SK-N-SH treated with all-trans-retinoic acid at 6 μM for 48 hours (cell line): ENCODE data around the gene GSKIP.
"Not testable (repeated sequence)": the region's sequence is repeated elsewhere in the genome, so short reads cannot be mapped to it uniquely, and the experiment has no call there.

ENCODE experiments used
- ATAC-seq: fragments of 200-7000 bp; cut with Tn5 transposase; 3 replicates; pipeline ENCODE4 v1.9.1; 2020; ENCODE audit warnings: mild to moderate bottlenecking, moderate library complexity
- ARNTL ChIP-seq: fragments of 450-650 bp; formaldehyde crosslinking; IDR thresholded peaks from 2 replicates; pipeline ENCODE4 v1.5.0; 2020; ENCODE audit warnings: low read depth, mild to moderate bottlenecking, moderate library complexity, borderline replicate concordance
- CREB5 ChIP-seq: fragments of 250-450 bp; sonication (Bioruptor Pico); IDR thresholded peaks from 2 replicates; pipeline ENCODE4 v1.5.1; 2020; ENCODE audit warnings: low read depth, mild to moderate bottlenecking, moderate library complexity
- CSDC2 ChIP-seq: fragments of 250-450 bp; sonication (Bioruptor Pico); IDR thresholded peaks from 2 replicates; pipeline ENCODE4 v1.5.0; 2020; ENCODE audit warnings: mild to moderate bottlenecking, moderate library complexity
- CSRNP3 ChIP-seq: fragments of 250-450 bp; sonication (Bioruptor Pico); IDR thresholded peaks from 2 replicates; pipeline ENCODE4 v1.5.1; 2021; ENCODE audit warnings: mild to moderate bottlenecking, moderate library complexity
- ESRRG ChIP-seq: fragments of 250-450 bp; sonication (Bioruptor Pico); IDR thresholded peaks from 2 replicates; pipeline ENCODE4 v1.6.1; 2021; ENCODE audit warnings: mild to moderate bottlenecking
- GLIS3 ChIP-seq: fragments of 250-450 bp; sonication (Bioruptor Pico); IDR thresholded peaks from 2 replicates; pipeline ENCODE4 v1.5.0; 2020; ENCODE audit warnings: mild to moderate bottlenecking, moderate library complexity
- ISL1 ChIP-seq: fragments of 250-450 bp; sonication (Bioruptor Pico); IDR thresholded peaks from 2 replicates; pipeline ENCODE4 v2.1.2; 2022; ENCODE audit warnings: mild to moderate bottlenecking, moderate library complexity
- OSR1 ChIP-seq: fragments of 250-450 bp; sonication (Bioruptor Pico); IDR thresholded peaks from 2 replicates; pipeline ENCODE4 v1.8.0; 2022; ENCODE audit warnings: moderate library complexity, mild to moderate bottlenecking, inconsistent platforms
- POU6F1 ChIP-seq: fragments of 250-450 bp; sonication (Bioruptor Pico); IDR thresholded peaks from 2 replicates; pipeline ENCODE4 v1.8.0; 2021; ENCODE audit warnings: low read depth, mild to moderate bottlenecking, moderate library complexity, borderline replicate concordance
- PPARA ChIP-seq: fragments of 250-450 bp; sonication (Bioruptor Pico); IDR thresholded peaks from 2 replicates; pipeline ENCODE4 v1.5.0; 2020; ENCODE audit warnings: mild to moderate bottlenecking, borderline replicate concordance
- RARB ChIP-seq: fragments of 250-450 bp; sonication (Bioruptor Pico); IDR thresholded peaks from 2 replicates; pipeline ENCODE4 v1.8.0; 2021; ENCODE audit warnings: mild to moderate bottlenecking, moderate library complexity
- SNAI2 ChIP-seq: fragments of 250-450 bp; sonication (Bioruptor Pico); IDR thresholded peaks from 2 replicates; pipeline ENCODE4 v1.5.0; 2020; ENCODE audit warnings: mild to moderate bottlenecking, moderate library complexity
- TCF4 ChIP-seq: fragments of 250-450 bp; sonication (Bioruptor Pico); IDR thresholded peaks from 2 replicates; pipeline ENCODE4 v1.8.0; 2021; ENCODE audit warnings: mild to moderate bottlenecking, moderate library complexity, borderline replicate concordance
- TOX ChIP-seq: fragments of 250-450 bp; sonication (Bioruptor Pico); IDR thresholded peaks from 2 replicates; pipeline ENCODE4 v1.8.0; 2021; ENCODE audit warnings: mild to moderate bottlenecking, moderate library complexity, borderline replicate concordance
- TSHZ2 ChIP-seq: fragments of 250-450 bp; sonication (Bioruptor Pico); IDR thresholded peaks from 2 replicates; pipeline ENCODE4 v1.5.0; 2020; ENCODE audit warnings: mild to moderate bottlenecking, moderate library complexity
- ZC3H10 ChIP-seq: fragments of 250-450 bp; sonication (Bioruptor Pico); IDR thresholded peaks from 2 replicates; pipeline ENCODE4 v1.5.1; 2021; ENCODE audit warnings: mild to moderate bottlenecking, moderate library complexity
- ZFP3 ChIP-seq: fragments of 250-450 bp; sonication (Bioruptor Pico); IDR thresholded peaks from 2 replicates; pipeline ENCODE4 v1.5.0; 2020; ENCODE audit warnings: mild to moderate bottlenecking, moderate library complexity
- ZFP30 ChIP-seq: fragments of 450-650 bp; formaldehyde crosslinking; IDR thresholded peaks from 2 replicates; pipeline ENCODE4 v1.5.0; 2022; ENCODE audit warnings: mild to moderate bottlenecking, moderate library complexity
- ZNF565 ChIP-seq: fragments of 450-650 bp; formaldehyde crosslinking; conservative IDR thresholded peaks from 2 replicates; pipeline ENCODE4 v1.5.0; 2020; ENCODE audit warnings: low read depth, mild to moderate bottlenecking, moderate library complexity
- ZNF70 ChIP-seq: fragments of 450-650 bp; formaldehyde crosslinking; IDR thresholded peaks from 2 replicates; pipeline ENCODE4 v1.5.0; 2020; ENCODE audit warnings: mild to moderate bottlenecking, moderate library complexity
- ZNF8 ChIP-seq: fragments of 450-650 bp; formaldehyde crosslinking; IDR thresholded peaks from 2 replicates; pipeline ENCODE4 v1.5.0; 2020; ENCODE audit warnings: mild to moderate bottlenecking, moderate library complexity

GSKIP gene

GRCh38 chr14:96338551-96338950, 24.8 kb upstream of the GSKIP start:
- no peak for ATAC-seq
- TF ChIP-seq ARNTL (CRISPR knock-in tag) (no peak), ISL1 (CRISPR knock-in tag) (0 out of 2 replicates have a peak, but pooled peaks have one; percentile 10)

GRCh38 chr14:96341323-96341722, 22.0 kb upstream of the GSKIP start:
- TF ChIP-seq TOX (CRISPR knock-in tag) (no peak), ARNTL (CRISPR knock-in tag) (no peak), CSRNP3 (CRISPR knock-in tag) (no peak), ZNF70 (no peak), CSDC2 (CRISPR knock-in tag) (no peak), ZNF8 (no peak)
- TF ChIP-seq, all 23 proteins: peak for 0
- ATAC-seq: no peak

GRCh38 chr14:96345669-96346068, 17.7 kb upstream of the GSKIP start:
- TF ChIP-seq ZFP30 (no peak), PPARA (no peak), SNAI2 (CRISPR knock-in tag) (no peak)
- no peak for ATAC-seq

- ATAC-seq: not testable (repeated sequence)
- peak; percentile 93 for TF ChIP-seq ZNF8
These were observed 15.4 kb upstream of the GSKIP start for GRCh38 chr14:96347957-96348356.

- TF ChIP-seq TOX (CRISPR knock-in tag) (no peak), ZNF8 (no peak), TCF4 (no peak), CSRNP3 (CRISPR knock-in tag) (no peak), ARNTL (CRISPR knock-in tag) (no peak), RARB (no peak), PPARA (no peak), ZNF70 (no peak), CREB5 (CRISPR knock-in tag) (no peak), OSR1 (CRISPR knock-in tag) (no peak), GLIS3 (no peak), TSHZ2 (CRISPR knock-in tag) (no peak), ZC3H10 (no peak), ISL1 (CRISPR knock-in tag) (no peak), SNAI2 (CRISPR knock-in tag) (no peak), CSDC2 (CRISPR knock-in tag) (no peak), POU6F1 (CRISPR knock-in tag) (no peak), ESRRG (no peak), ZNF565 (CRISPR knock-in tag) (no peak), ZFP3 (CRISPR knock-in tag) (no peak)
- ATAC-seq: peak; percentile 74
These were observed 13.8 kb upstream of the GSKIP start for GRCh38 chr14:96349286-96350075.
